IMR-90 (cell line): ENCODE results near the gene OR7A10. TPM values are rescaled to one million over a fixed set of nuclear protein-coding genes. Genes with fewer than 3 reads are reported as not detected.

Experiments
- ATAC-seq: fragments of 200-7000 bp; cut with Tn5 transposase; 2 replicates; pipeline ENCODE4 v1.9.1; 2020; ENCODE audit warnings: low read depth, mild to moderate bottlenecking, moderate library complexity
- BruUV-seq: library from RNA; stranded (reverse); fragments of 400-500 nt; replicated peaks from 2 replicates; lab custom pipeline; 2021; lab: Mats Ljungman, UMichigan
- CTCF ChIA-PET: fragments of 300-600 bp; formaldehyde crosslinking; extraction: SDS; loops from one replicate; lab custom pipeline; 2021; ENCODE audit warnings: antibody characterized with exemption; lab: Yijun Ruan, JAX
- POLR2A ChIA-PET: fragments of 300-600 bp; sonication (Branson Sonifier 250); formaldehyde crosslinking; loops from one replicate; lab custom pipeline; 2022; ENCODE audit warnings: antibody characterized with exemption; ENCODE audit not compliant: unreplicated experiment; lab: Charles Lee
- DNase-seq: peaks from one replicate; pipeline ENCODE4 v3.0.0; 2013
- H2AFZ ChIP-seq: replicated peaks from 2 replicates; pipeline ENCODE3; 2013; ENCODE audit warnings: low read length, mild to moderate bottlenecking; ENCODE audit not compliant: poor library complexity
- H2AK5ac ChIP-seq: 2 replicates; pipeline ENCODE4 v1.6.1; 2013; ENCODE audit warnings: low read depth, low read length, inconsistent platforms
- H2AK9ac ChIP-seq: replicated peaks from 2 replicates; pipeline ENCODE3; 2013; ENCODE audit warnings: mild to moderate bottlenecking, low read depth, low read length, moderate library complexity; ENCODE audit not compliant: poor library complexity
- H2BK120ac ChIP-seq: 2 replicates; pipeline ENCODE4 v1.6.1; 2013; ENCODE audit warnings: low read depth, low read length, inconsistent platforms
- H2BK15ac ChIP-seq: 3 replicates; pipeline ENCODE4 v1.6.1; 2013; ENCODE audit warnings: low read depth, low read length, inconsistent platforms
- H2BK20ac ChIP-seq: 2 replicates; pipeline ENCODE4 v1.6.1; 2013; ENCODE audit warnings: low read depth, mild to moderate bottlenecking, inconsistent platforms, low read length, moderate library complexity
- H2BK5ac ChIP-seq: 2 replicates; pipeline ENCODE4 v1.6.1; 2013; ENCODE audit warnings: mild to moderate bottlenecking, low read depth, low read length, inconsistent platforms; ENCODE audit not compliant: poor library complexity, severe bottlenecking
- H3K14ac ChIP-seq: replicated peaks from 2 replicates; pipeline ENCODE4 v1.6.1; 2013; ENCODE audit warnings: low read depth, low read length, inconsistent platforms
- H3K18ac ChIP-seq: 2 replicates; pipeline ENCODE4 v1.6.1; 2013; ENCODE audit warnings: low read depth, low read length, control low read depth
- H3K23ac ChIP-seq: 2 replicates; pipeline ENCODE4 v1.6.1; 2013; ENCODE audit warnings: low read depth, low read length, inconsistent platforms
- H3K27ac ChIP-seq: 2 replicates; pipeline ENCODE4 v1.5.1; 2013; ENCODE audit warnings: mild to moderate bottlenecking, control low read depth, low read length; ENCODE audit not compliant: insufficient read depth
- H3K27me3 ChIP-seq: 2 replicates; pipeline ENCODE4 v1.6.1; 2013; ENCODE audit warnings: low read length; ENCODE audit not compliant: control insufficient read depth, insufficient read depth
- H3K36me3 ChIP-seq: 2 replicates; pipeline ENCODE4 v1.6.1; 2013; ENCODE audit warnings: low read length, mixed read lengths; ENCODE audit not compliant: control insufficient read depth, insufficient read depth
- H3K4ac ChIP-seq: 2 replicates; pipeline ENCODE4 v1.6.1; 2013; ENCODE audit warnings: low read depth, low read length, inconsistent platforms
- H3K4me1 ChIP-seq: 2 replicates; pipeline ENCODE4 v1.6.1; 2013; ENCODE audit warnings: low read length, mixed read lengths; ENCODE audit not compliant: control insufficient read depth, insufficient read depth
- H3K4me2 ChIP-seq: 2 replicates; pipeline ENCODE4 v1.6.1; 2013; ENCODE audit warnings: low read depth, mild to moderate bottlenecking, control low read depth, low read length, moderate library complexity
- H3K4me3 ChIP-seq: 2 replicates; pipeline ENCODE4 v1.5.1; 2013; ENCODE audit warnings: low read depth, mild to moderate bottlenecking, control low read depth, low read length, moderate library complexity; ENCODE audit not compliant: insufficient read depth
- H3K56ac ChIP-seq: 2 replicates; pipeline ENCODE4 v1.6.1; 2013; ENCODE audit warnings: low read length, inconsistent platforms; ENCODE audit not compliant: insufficient read depth; ENCODE audit errors: extremely low read depth
- H3K79me1 ChIP-seq, 2 experiments: 2 replicates each; pipeline ENCODE4 v1.6.1; 2013; ENCODE audit warnings: low read length in 2 of 2, inconsistent platforms in 1 of 2, low read depth in 1 of 2
- H3K9ac ChIP-seq: 2 replicates; pipeline ENCODE4 v1.6.1; 2013; ENCODE audit warnings: low read depth, low read length, control low read depth
- H3K9me1 ChIP-seq: 2 replicates; pipeline ENCODE4 v1.6.1; 2013; ENCODE audit warnings: low read length, inconsistent platforms; ENCODE audit not compliant: insufficient read depth
- H3K9me3 ChIP-seq: 2 replicates; pipeline ENCODE4 v1.6.1; 2013; ENCODE audit warnings: low read length; ENCODE audit not compliant: control insufficient read depth, insufficient read depth
- H4K20me1 ChIP-seq: 2 replicates; pipeline ENCODE4 v1.6.1; 2013; ENCODE audit warnings: low read length, inconsistent platforms; ENCODE audit not compliant: insufficient read depth
- H4K5ac ChIP-seq: 2 replicates; pipeline ENCODE4 v1.6.1; 2013; ENCODE audit warnings: mild to moderate bottlenecking, low read depth, low read length, control low read depth
- H4K8ac ChIP-seq, 2 experiments: 2 replicates each; pipeline ENCODE4 v1.6.1; 2013; ENCODE audit warnings: low read depth in 2 of 2, low read length in 2 of 2, control low read depth in 1 of 2, inconsistent platforms in 1 of 2
- H4K91ac ChIP-seq: 2 replicates; pipeline ENCODE4 v1.6.1; 2013; ENCODE audit warnings: low read depth, low read length, inconsistent platforms; ENCODE audit not compliant: insufficient read depth
- BHLHE40 ChIP-seq: fragments of 150-350 bp; IDR thresholded peaks from 2 replicates; pipeline ENCODE4 v1.6.1; 2016; ENCODE audit warnings: mild to moderate bottlenecking, low read depth, low read length
- CEBPB ChIP-seq: IDR thresholded peaks from 2 replicates; pipeline ENCODE4 v1.6.1; 2012; ENCODE audit warnings: low read depth, low read length, improper control_type of control experiment
- FOS ChIP-seq: fragments of 150-350 bp; IDR thresholded peaks from 2 replicates; pipeline ENCODE4 v1.6.1; 2016; ENCODE audit warnings: low read depth, low read length
- MAFK ChIP-seq: IDR thresholded peaks from 2 replicates; pipeline ENCODE4 v1.6.1; 2012; ENCODE audit warnings: low read depth, low read length, improper control_type of control experiment
- MXI1 ChIP-seq: IDR thresholded peaks from 2 replicates; pipeline ENCODE4 v1.6.1; 2012; ENCODE audit warnings: low read depth, mild to moderate bottlenecking, low read length, moderate library complexity, borderline replicate concordance
- POLR2A ChIP-seq: IDR thresholded peaks from 2 replicates; pipeline ENCODE4 v1.6.1; 2012; ENCODE audit warnings: mild to moderate bottlenecking, low read depth, low read length
- RAD21 ChIP-seq: IDR thresholded peaks from 2 replicates; pipeline ENCODE4 v1.6.1; 2012; ENCODE audit warnings: low read length, improper control_type of control experiment
- WGBS, 2 experiments: methylation state at CpG; one replicate each; pipeline versions ENCODE4 v1.1.5 to v1.1.7; 2013; ENCODE audit warnings: missing lambda C conversion rate in 2 of 2; ENCODE audit not compliant: insufficient read length in 1 of 2; ENCODE audit errors: extremely low coverage in 2 of 2; 5-methylcytosine and 5-hydroxymethylcytosine counted together
- dilution Hi-C: fragments of 300-500 bp; cut with HindIII; formaldehyde crosslinking; loops from one replicate; pipeline ENCODE4 v1.14.3; 2018; ENCODE audit warnings: low sequenced_read_pairs; ENCODE audit not compliant: unreplicated experiment
- in situ Hi-C: fragments of 300-500 bp; cut with MboI; formaldehyde crosslinking; loops from 3 replicates; pipeline ENCODE4 v1.14.3; 2019; ENCODE audit warnings: low sequenced_read_pairs, inconsistent platforms, mixed read lengths
- intact Hi-C: fragments of 100-400 bp; cut with micrococcal nuclease; formaldehyde crosslinking; loops from 2 replicates; pipeline ENCODE4 v1.10.0; 2022
- polyA plus RNA-seq, 3 experiments: library from polyadenylated mRNA; depleted of rRNA; stranded (reverse); fragments of >200 nt; gene quantifications; 2 replicates each; pipeline ENCODE4 v1.2.3, GENCODE V29; 2012; ENCODE audit warnings: low replicate concordance in 1 of 3
- total RNA-seq: library from RNA; depleted of rRNA; stranded (reverse); fragments of >200 nt; gene quantifications from 2 replicates; pipeline ENCODE4 v1.2.3, GENCODE V29; 2012
- TF ChIP-seq, protein P1 (sequence below): fragments of 150-350 bp; IDR thresholded peaks from 2 replicates; pipeline ENCODE4 v1.6.1; 2016; ENCODE audit warnings: low read depth, mild to moderate bottlenecking, low read length, moderate library complexity, borderline replicate concordance
- TF ChIP-seq, protein P2 (sequence below): conservative IDR thresholded peaks from 2 replicates; pipeline ENCODE4 v1.5.1; 2012; ENCODE audit warnings: mild to moderate bottlenecking, low read depth, low read length, improper control_type of control experiment
- TF ChIP-seq, protein P3 (sequence below): fragments of 150-350 bp; IDR thresholded peaks from 2 replicates; pipeline ENCODE4 v1.6.1; 2017; ENCODE audit warnings: mild to moderate bottlenecking, antibody characterized with exemption, low read length, low read depth

OR7A10 gene
- total and polyA plus RNA-seq, 2 of the 4 experiments (the other 2 are of a cell fraction): not detected

DNA sequence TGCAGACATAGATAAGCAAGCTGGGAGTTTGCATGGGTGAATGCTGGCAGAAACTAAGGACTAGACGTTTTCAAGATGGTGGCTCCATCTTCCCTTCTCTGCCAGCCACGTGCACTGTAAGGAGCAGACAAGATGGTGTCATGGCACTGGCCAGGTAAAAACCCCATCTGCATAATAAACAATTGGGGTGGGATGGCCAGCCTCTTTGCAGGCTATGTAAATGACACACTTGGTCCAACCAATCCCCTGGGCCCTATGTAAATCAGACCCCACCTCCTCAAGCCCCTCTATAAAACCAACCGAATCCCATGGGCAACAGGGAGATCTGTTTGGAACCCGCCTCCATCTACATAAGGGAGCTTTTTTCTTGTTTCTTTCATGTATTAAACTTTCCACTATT is 11.3 kb downstream of the OR7A10 start:
- Histone ChIP-seq H3K36me3 (no peaks in the 10 kb centered on the region), H3K9me3 (peaks cover 4% of the 10 kb centered on the region; the same call in 1 of the 2 replicates), H3K14ac (no peak overlapping the region), H3K4me2 (no peak overlapping the region), H3K4me3 (no peak overlapping the region), H3K56ac (no peak overlapping the region), H2BK5ac (no peak overlapping the region), H2BK20ac (no peak overlapping the region), H2AK9ac (no peak overlapping the region), H3K27ac (no peak overlapping the region), H3K18ac (no peak overlapping the region), H4K91ac (no peak overlapping the region), H3K9ac (no peak overlapping the region), H2AK5ac (no peak overlapping the region), H3K23ac (no peak overlapping the region), H2BK120ac (no peak overlapping the region), H3K27me3 (no peaks in the 10 kb centered on the region), H2AFZ (no peak overlapping the region), H4K20me1 (no peaks in the 10 kb centered on the region), H3K4me1 (no peaks in the 10 kb centered on the region), H3K4ac (no peak overlapping the region), H4K8ac (no peak overlapping the region), H2BK15ac (no peak overlapping the region), H3K79me1 (no peaks in the 10 kb centered on the region), H4K5ac (no peak overlapping the region), H3K9me1 (no peaks in the 10 kb centered on the region)
- TF ChIP-seq FOS: no peak
- TF ChIP-seq, protein P1, sequence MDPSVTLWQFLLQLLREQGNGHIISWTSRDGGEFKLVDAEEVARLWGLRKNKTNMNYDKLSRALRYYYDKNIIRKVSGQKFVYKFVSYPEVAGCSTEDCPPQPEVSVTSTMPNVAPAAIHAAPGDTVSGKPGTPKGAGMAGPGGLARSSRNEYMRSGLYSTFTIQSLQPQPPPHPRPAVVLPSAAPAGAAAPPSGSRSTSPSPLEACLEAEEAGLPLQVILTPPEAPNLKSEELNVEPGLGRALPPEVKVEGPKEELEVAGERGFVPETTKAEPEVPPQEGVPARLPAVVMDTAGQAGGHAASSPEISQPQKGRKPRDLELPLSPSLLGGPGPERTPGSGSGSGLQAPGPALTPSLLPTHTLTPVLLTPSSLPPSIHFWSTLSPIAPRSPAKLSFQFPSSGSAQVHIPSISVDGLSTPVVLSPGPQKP: no peak
- no peak for TF ChIP-seq POLR2A
- no peak for TF ChIP-seq RAD21
- TF ChIP-seq MXI1: no peak
- TF ChIP-seq BHLHE40: no peak
- TF ChIP-seq CEBPB: no peak
- TF ChIP-seq, protein P2, sequence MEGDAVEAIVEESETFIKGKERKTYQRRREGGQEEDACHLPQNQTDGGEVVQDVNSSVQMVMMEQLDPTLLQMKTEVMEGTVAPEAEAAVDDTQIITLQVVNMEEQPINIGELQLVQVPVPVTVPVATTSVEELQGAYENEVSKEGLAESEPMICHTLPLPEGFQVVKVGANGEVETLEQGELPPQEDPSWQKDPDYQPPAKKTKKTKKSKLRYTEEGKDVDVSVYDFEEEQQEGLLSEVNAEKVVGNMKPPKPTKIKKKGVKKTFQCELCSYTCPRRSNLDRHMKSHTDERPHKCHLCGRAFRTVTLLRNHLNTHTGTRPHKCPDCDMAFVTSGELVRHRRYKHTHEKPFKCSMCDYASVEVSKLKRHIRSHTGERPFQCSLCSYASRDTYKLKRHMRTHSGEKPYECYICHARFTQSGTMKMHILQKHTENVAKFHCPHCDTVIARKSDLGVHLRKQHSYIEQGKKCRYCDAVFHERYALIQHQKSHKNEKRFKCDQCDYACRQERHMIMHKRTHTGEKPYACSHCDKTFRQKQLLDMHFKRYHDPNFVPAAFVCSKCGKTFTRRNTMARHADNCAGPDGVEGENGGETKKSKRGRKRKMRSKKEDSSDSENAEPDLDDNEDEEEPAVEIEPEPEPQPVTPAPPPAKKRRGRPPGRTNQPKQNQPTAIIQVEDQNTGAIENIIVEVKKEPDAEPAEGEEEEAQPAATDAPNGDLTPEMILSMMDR: no peak
- TF ChIP-seq MAFK: no peak
- TF ChIP-seq, protein P3, sequence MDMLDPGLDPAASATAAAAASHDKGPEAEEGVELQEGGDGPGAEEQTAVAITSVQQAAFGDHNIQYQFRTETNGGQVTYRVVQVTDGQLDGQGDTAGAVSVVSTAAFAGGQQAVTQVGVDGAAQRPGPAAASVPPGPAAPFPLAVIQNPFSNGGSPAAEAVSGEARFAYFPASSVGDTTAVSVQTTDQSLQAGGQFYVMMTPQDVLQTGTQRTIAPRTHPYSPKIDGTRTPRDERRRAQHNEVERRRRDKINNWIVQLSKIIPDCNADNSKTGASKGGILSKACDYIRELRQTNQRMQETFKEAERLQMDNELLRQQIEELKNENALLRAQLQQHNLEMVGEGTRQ: no peak
- BruUV-seq: no TSS peak
- ChIA-PET POLR2A (no interaction called here), CTCF (no interaction called here)
- ATAC-seq (no peak), DNase-seq (no peak)
- intact Hi-C loops: no loop called here
- WGBS, 2 experiments: 0% methylated on average over 1 of the region's 4 CpGs; no CpG with 5 or more reads in 1 of the 2 experiments
- in situ Hi-C loops: no loop called here
- dilution Hi-C loops: no loop called here
